Glutamatergic neuron (in vitro differentiated cells): ENCODE measurements around the gene MRC1. TPM values are rescaled to one million over a fixed set of nuclear protein-coding genes. Genes with fewer than 3 reads are reported as not detected.

Experiments
- DNase-seq: peaks from one replicate; pipeline ENCODE4 v3.0.0; 2022
- H3K27ac Mint-ChIP-seq: one replicate; pipeline ENCODE4 v1.8.0; 2020; ENCODE audit warnings: mild to moderate bottlenecking, mixed read lengths, inconsistent platforms; ENCODE audit not compliant: unreplicated experiment
- H3K27me3 Mint-ChIP-seq: one replicate; pipeline ENCODE4 v1.8.0; 2020; ENCODE audit warnings: mild to moderate bottlenecking, moderate library complexity, mixed read lengths, inconsistent platforms; ENCODE audit not compliant: unreplicated experiment
- H3K36me3 Mint-ChIP-seq: one replicate; pipeline ENCODE4 v1.8.0; 2020; ENCODE audit warnings: mild to moderate bottlenecking, mixed read lengths, inconsistent platforms; ENCODE audit not compliant: unreplicated experiment
- H3K4me1 Mint-ChIP-seq: one replicate; pipeline ENCODE4 v1.8.0; 2020; ENCODE audit warnings: mild to moderate bottlenecking, low read depth, mixed read lengths, inconsistent platforms; ENCODE audit not compliant: unreplicated experiment
- H3K4me3 Mint-ChIP-seq: one replicate; pipeline ENCODE4 v1.8.0; 2020; ENCODE audit warnings: mild to moderate bottlenecking, mixed read lengths, inconsistent platforms; ENCODE audit not compliant: unreplicated experiment
- H3K9me3 Mint-ChIP-seq: one replicate; pipeline ENCODE4 v1.8.0; 2020; ENCODE audit warnings: mild to moderate bottlenecking, moderate library complexity, mixed read lengths, inconsistent platforms; ENCODE audit not compliant: unreplicated experiment
- total RNA-seq: library from RNA; stranded (reverse); fragmentation: NEBNext Ultra II Directional; extraction: Animal tissue kit (Norgen Biotek cat#: 25700); gene quantifications from one replicate; pipeline ENCODE4 v1.2.1, GENCODE V29; 2021; ENCODE audit not compliant: unreplicated experiment
- TF ChIP-seq, protein P1 (sequence below): fragments of 200-600 bp; sonication (generic); IDR thresholded peaks from one replicate; pipeline ENCODE4 v1.5.0; 2021; ENCODE audit not compliant: partially characterized antibody, unreplicated experiment

The MRC1 gene
- total RNA-seq, 1 donor from 2014 or later: 7.9 TPM

DNA sequence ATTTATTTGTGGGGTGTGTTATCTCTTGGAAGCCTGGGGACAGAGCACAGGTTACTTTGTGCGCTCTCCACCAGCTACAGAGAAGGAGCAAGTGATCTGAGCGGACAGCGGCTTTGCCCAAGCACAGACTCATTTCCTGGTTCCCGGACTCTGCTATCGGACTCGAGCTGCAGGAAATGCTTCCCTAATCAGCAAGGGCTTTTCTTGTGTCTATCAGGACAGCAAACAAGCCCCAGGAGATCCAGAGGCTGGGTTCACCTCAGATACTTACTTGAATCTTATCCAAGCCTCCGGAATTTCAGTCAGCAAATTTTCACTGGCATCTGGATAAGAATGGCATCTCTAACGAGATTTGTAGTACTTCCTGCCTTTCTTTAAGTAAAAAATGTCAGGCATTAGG is 27.8 kb downstream of the MRC1 start:
- Mint-ChIP-seq H3K4me3 (no peak overlapping the region), H3K4me1 (no peaks in the 10 kb centered on the region), H3K9me3 (no peaks in the 10 kb centered on the region), H3K36me3 (no peaks in the 10 kb centered on the region), H3K27me3 (no peaks in the 10 kb centered on the region), H3K27ac (no peak overlapping the region)
- TF ChIP-seq, protein P1, sequence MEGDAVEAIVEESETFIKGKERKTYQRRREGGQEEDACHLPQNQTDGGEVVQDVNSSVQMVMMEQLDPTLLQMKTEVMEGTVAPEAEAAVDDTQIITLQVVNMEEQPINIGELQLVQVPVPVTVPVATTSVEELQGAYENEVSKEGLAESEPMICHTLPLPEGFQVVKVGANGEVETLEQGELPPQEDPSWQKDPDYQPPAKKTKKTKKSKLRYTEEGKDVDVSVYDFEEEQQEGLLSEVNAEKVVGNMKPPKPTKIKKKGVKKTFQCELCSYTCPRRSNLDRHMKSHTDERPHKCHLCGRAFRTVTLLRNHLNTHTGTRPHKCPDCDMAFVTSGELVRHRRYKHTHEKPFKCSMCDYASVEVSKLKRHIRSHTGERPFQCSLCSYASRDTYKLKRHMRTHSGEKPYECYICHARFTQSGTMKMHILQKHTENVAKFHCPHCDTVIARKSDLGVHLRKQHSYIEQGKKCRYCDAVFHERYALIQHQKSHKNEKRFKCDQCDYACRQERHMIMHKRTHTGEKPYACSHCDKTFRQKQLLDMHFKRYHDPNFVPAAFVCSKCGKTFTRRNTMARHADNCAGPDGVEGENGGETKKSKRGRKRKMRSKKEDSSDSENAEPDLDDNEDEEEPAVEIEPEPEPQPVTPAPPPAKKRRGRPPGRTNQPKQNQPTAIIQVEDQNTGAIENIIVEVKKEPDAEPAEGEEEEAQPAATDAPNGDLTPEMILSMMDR: no peak
- no peak for DNase-seq

DNA sequence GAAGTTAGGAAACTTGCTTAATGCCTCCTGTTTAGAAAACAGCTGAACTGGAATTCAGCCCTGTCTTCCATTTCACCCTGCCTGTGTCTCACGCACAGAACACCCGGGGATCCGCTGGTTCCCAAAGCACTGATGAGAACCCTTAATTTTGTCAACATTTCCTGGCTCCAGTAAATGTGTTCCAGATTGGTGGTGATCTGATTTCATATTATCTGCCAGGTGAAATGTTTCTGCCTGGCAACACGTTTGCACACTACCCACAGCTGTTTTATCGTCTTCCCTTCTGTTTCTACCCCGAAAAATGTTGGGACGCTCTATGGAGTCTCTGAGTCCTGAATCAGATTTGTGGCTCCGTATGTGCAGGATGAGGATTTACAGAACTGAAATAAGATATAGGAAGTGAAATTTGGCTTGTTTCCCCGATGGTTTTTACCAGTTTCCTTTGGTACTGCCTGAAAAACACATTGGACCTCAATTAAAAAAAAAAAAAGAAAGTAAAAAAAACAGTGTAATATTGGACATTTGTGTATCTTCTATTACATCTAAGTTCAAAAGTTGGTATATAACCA is 29.0 kb downstream of the MRC1 start:
- DNase-seq: no peak
- Mint-ChIP-seq H3K4me3 (no peak overlapping the region), H3K27me3 (no peaks in the 10 kb centered on the region), H3K4me1 (no peaks in the 10 kb centered on the region), H3K9me3 (no peaks in the 10 kb centered on the region), H3K27ac (no peak overlapping the region), H3K36me3 (no peaks in the 10 kb centered on the region)
- TF ChIP-seq, protein P1: no peak

DNA sequence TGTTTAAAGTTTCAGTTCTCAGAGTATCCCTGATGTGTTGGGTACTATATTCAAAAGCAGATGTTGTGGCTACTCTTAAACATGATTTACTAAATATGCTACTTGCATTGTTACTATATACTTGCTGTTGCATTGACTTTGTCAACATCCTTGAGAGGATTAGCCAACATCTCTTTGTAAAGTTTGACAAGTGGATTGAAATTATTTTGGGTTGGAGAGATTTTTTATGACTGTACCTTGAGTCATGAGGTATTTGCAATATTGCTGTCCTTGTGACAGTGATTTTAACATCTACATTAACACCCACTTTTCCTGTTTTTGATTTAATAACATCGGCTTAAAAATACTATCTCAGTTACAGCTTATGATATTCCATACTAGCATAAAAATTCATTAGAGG is 31.9 kb downstream of the MRC1 start:
- no peak overlapping the region for H3K27ac Mint-ChIP-seq
- TF ChIP-seq, protein P1: no peak
- H3K9me3 Mint-ChIP-seq: no peaks in the 10 kb centered on the region
- H3K4me3 Mint-ChIP-seq: no peak overlapping the region
- H3K4me1 Mint-ChIP-seq: no peaks in the 10 kb centered on the region
- DNase-seq: no peak
- no peaks in the 10 kb centered on the region for H3K36me3 Mint-ChIP-seq
- H3K27me3 Mint-ChIP-seq: no peaks in the 10 kb centered on the region

DNA sequence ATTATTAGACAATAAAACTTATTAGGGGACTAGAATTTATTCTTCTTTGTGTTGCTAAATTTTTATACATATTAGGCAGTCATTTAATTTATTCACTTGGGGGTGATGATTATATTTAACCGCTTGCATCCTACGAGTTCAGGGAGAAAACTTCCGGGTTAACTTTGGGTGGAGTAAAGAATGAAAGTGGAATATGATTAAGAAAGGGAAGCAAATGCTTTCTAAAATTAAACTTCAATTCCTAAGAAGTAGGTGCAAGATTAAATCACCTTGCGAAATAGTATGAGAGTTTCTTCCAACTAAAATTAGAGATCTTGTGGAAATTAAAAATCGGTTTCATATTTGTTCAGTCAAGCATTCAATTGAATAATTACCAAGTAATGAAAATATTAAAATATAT is 33.5 kb downstream of the MRC1 start:
- Mint-ChIP-seq H3K36me3 (no peaks in the 10 kb centered on the region), H3K4me3 (no peak overlapping the region), H3K4me1 (no peaks in the 10 kb centered on the region), H3K27me3 (no peaks in the 10 kb centered on the region), H3K27ac (no peak overlapping the region), H3K9me3 (no peaks in the 10 kb centered on the region)
- TF ChIP-seq, protein P1: no peak
- no peak for DNase-seq

DNA sequence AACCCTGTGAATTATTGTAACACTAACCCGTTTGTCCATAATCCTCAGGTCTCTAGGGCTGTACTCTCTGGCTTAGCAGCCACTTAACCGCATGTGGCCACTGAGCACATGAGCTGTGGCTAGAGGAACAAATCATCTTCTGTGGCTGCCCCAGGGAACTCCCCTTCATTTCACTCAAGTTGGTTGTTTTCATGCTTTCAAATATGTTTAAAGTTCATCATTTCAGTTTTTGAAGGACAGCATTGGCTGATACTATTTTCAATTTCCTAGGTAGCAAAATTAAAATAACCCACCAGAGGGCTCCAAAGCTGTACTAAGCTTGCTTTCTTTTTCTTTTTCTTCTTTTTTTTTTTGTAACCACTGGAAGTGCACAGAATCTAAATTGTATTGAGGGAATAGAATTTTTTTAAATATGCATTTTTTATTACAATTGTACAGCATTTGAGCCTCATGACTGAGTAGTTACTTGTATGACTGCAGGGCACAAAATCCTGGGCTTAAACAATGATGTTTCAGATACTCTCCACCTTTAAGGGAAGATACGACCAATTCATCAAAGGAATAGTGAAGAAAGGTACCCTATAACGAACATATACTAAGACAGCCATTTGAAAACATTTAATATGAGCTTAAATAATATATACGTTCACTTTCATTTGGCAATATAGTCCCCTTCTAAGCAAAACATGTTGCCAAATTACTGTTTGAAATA is 38.6 kb downstream of the MRC1 start:
- Mint-ChIP-seq H3K4me3 (no peak overlapping the region), H3K36me3 (no peaks in the 10 kb centered on the region), H3K9me3 (no peaks in the 10 kb centered on the region), H3K27me3 (no peaks in the 10 kb centered on the region), H3K27ac (no peak overlapping the region), H3K4me1 (no peaks in the 10 kb centered on the region)
- no peak for DNase-seq
- TF ChIP-seq, protein P1: peak; percentile 54
